GM19328 (cell line): Measurements from ENCODE around the gene NADK.

ENCODE experiments used
- ATAC-seq: cut with Tn5 transposase; IDR thresholded peaks from one replicate; pipeline ENCODE4 v1.9.1; 2021; ENCODE audit warnings: mild to moderate bottlenecking, moderate library complexity; ENCODE audit not compliant: unreplicated experiment

The NADK gene

GRCh38 chr1:1786836-1787605, 8.8 kb upstream of the NADK start:
- no peak for ATAC-seq

DNA sequence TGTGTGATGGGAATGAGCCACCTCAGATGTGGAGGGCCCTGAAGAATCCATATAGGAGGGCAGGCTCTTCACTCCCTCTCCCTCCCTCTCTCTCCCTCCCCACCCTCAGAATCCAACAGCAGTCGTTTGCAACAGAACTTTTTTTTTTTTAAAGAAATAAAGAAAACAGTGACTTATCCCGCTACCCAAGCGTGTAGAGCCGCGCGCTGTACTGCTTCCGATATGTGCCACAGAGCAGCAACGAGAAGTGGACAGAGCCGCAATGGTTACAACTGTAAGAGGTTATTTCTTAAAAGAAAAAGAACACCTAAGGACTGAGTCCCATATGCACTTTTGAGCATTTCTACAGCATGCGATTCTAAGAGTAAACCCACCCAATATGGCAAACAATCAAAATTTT, 7.4 kb upstream of the NADK start:
- ATAC-seq = no peak

DNA sequence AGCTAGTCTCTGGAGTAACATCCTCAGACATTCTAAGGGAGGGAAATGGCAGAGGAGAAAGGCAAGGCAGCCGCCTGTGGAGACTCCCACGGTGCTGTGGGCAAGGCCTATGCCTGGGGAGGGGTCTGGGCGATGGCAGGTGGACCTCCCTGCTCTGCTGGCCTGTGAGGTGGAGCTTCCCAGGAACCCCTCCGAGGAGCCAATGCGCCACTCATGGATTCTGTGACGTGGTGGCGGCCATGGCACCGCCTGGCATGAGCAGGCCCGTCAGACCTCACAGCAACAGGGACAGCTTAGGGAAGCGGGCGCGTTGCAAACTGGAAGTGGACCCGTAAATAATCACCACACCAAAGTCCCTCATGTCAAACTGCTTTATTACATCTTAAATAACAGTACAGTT, 6.7 kb upstream of the NADK start:
- ATAC-seq = no peak

DNA sequence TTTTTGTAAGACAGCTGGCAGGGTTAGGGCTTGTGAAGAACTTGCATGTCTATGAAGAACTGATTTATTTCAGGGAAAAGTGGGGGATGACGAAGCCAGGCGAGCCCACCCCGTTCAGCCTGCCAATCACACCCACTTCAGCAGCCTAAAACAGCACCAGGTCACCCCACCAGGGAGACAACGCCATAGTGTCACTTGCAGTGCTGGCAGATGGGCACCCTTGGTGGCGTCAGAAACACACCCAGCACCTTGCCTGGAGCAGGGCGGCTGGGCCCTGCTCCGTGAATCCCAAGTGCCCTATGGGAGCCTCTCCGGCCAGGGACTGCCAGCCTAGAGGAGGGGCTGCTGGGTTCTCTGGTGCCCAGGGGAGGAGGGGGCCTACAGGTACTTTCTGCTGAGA, 5.0 kb upstream of the NADK start:
- ATAC-seq = no peak

DNA sequence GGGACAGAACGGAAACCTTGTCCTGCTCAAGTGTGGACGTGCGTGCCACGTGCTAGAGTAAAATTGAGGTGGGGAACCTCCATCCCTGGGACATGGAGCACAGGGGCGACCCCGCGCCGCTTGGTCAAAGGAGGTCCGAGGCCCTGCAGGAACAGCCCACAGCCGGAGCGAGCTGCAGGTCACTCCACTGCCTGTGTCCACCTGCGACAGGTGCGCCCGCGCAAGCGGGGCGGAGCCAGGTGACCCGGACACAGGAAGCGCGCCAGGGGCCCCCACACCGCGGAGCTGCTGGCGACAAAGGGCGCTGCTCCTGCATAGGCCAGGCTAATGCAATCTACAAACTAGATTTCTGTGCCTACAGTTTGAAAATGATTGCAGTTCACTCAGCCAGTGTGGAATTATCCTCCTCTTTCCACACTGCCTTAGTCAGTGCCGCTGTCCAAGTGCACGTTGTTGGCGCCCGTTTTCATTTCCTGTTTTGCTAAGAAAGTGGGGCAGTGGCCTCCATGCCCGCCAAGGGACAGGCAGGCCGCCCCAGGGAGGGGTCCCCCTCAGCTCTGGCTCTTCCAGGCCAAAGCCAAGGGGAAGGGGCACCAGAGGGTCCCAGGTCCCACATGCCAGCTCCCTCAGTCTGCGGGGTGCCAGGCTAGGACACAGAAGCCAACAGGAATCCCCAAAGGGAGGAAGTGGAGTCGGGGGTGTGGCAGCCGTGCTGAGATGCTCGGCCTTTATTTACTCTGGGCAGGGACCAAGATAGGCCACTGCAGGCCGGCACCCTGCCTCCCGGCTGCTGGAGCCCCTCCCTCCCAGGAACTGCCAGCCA, 4.3 kb upstream of the NADK start:
- ATAC-seq = no peak

GRCh38 chr1:1781526-1781903, 3.2 kb upstream of the NADK start:
- ATAC-seq = no peak

DNA sequence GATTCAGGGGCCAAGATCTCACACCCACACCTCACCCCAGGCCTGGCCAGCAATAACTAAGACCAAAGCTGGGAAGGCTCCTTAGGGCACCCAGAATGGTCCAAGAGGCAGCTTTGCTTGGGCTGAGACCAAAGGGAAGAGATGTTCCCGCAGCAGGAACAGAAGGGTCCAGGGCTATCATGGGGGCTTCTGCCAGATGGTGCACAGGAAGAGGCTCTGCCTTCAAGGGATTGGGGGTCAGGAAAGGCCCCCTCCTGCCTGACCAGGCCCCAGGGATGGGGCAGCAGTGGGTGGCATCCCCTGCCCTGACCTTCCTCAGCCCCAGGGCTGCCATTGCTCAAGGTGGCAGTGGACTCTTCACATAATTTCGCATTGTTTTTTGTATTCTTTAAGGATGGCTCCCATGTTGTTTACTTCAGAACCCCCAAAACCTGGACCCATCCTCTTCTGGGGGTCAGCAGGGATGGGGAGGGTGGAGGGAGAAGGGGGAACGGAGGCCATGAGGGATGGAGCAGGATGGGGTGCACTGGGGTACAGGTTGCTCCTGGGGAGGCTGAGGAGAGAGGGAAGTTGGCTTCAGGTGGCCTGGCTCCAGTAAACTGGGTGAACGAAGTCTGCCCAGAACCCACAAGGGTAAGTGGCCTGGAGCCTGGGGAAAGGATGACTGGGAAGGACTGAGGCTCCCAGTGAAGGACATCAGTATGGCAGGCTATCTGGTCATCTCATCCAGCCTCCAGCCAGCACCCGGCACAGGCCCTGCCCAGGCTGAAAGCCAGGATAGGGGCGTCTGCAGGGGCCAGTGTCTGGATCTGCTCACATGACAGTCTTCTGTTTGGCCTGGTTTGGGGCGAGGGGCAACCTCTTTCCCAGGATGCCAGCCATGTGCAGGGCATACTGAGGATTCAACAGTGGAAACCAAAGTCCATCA, 2.6 kb upstream of the NADK start:
- no peak for ATAC-seq

- ATAC-seq = no peak
These were observed 1.7 kb upstream of the NADK start for GRCh38 chr1:1779691-1780597.

DNA sequence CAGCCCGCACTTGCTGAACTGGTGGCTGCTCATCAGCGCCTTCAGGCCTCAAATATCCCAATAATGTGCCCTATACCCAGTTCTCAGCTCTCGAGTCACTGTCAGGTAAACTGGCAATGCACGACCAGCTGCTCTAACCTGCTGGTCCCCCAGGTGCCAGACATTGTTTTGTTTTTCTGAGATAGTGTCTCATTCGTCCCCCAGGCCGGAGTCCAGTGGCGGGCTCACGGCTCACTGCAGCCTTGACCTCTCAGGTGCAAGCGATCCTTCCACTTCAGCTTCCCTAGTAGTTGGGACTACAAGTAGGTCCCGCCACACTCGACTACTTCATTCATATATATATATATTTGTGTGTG, 1.0 kb upstream of the NADK start:
- ATAC-seq = no peak

- peak; percentile 56 for ATAC-seq
These were observed 521 bp upstream of the NADK start for GRCh38 chr1:1778663-1779319.

DNA sequence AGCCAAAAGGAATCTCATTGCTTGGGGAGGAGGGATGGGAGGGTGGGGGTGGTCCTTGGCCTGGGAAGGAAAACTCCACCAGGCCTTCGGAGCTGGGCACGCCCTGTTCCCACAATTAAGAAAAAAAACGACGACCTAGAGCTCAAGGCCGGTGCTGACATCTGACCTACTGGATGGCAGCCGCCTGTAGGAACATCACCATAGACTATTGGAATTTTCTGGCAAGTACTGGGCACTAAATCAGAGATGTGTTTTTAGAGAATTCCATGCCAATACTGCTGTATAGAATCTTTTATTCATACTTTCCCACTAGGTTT, 729 bp downstream of the NADK start:
- ATAC-seq = no peak

GRCh38 chr1:1776672-1777582, 1.3 kb downstream of the NADK start:
- ATAC-seq = no peak

DNA sequence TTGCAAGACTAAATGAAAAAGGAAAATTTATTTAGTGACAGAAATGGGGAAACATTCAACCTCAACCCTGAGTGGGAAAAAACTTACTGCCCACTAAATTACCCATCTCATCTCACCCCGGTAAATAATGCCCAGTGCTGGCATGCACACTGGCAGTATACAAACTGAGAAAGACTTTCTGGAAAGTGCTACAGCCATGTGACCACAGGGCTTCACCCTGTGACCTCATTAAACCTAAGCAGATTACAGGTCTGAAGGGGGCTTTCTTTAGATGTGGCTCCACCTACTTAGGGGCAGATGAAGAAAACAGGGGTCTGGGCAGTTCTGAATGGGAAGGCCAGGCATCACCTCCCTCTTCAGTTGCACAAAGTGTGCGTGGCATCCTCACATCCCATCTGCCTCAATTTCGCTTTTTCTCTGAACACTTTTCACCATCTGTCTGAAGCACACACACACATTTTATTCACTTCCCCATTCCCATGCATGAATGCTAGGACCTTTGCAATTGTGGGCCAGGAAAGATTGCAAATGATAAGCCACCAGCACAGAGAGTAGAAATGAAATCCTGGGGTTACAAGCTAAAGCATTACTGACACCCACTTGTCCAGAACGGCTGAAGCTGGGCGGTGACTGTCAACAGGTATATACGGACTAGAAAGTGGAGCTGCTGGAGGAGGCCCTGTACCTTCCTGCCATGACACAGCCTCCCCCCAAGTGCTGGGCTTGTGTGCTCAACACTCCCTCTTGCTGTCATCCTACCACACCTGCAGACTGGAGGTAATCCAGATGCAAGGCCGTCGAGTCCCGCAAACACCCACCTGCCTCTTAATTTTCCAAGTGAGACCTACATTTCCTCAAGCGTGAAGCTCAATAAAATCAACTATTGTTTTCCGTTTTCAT, 2.7 kb downstream of the NADK start:
- ATAC-seq = no peak

- no peak for ATAC-seq
These were observed 4.4 kb downstream of the NADK start for GRCh38 chr1:1773874-1774273.

DNA sequence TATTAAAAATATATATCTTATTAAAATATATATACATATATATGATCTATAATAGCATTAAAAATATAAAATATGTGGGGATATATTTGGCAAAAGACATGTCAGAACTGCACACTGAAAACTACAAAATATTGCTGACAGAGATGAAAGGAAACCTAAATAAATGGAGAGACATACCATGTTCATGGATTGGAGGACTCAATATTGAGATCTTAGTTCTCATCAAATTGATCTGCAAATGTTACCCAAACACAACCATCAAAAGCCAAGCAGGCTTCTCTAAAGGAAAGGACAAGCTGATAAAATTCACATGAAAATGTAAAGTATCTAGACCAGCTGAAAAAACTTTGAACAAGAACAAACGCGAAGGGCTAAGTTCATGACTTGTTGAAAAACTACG, 7.2 kb downstream of the NADK start:
- no peak for ATAC-seq

DNA sequence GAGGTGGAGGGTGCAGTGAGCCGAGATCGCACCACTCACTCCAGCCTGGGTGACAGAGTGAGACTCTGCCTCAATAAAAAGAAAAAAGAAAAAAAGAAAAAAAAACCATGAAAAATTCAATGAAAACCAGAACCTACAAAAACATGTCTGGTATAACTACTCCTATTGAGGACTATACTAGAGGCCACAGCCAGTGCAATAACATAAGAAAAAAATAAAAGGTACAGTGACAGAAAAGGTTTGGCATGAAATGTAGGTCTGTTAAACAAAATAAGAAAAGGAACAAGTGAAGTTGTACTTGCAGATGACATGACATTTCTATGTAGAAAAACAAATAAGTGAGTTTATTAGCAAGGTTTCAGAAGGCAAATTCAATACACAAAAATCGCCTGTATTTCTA, 8.2 kb downstream of the NADK start:
- no peak for ATAC-seq

- no peak for ATAC-seq
These were observed 9.8 kb downstream of the NADK start for GRCh38 chr1:1768249-1768992.
